CD4-positive, alpha-beta T cell treated with Interferon gamma for 1 hour (primary cell): ENCODE data around the gene NRARP.

Source experiments
- DNase-seq: peaks from one replicate; pipeline ENCODE4 v3.0.0-alpha.2; 2020

Gene NRARP

GRCh38 chr9:137310189-137311052 lies 8.3 kb upstream of the NRARP start:
- DNase-seq, result no peak

DNA sequence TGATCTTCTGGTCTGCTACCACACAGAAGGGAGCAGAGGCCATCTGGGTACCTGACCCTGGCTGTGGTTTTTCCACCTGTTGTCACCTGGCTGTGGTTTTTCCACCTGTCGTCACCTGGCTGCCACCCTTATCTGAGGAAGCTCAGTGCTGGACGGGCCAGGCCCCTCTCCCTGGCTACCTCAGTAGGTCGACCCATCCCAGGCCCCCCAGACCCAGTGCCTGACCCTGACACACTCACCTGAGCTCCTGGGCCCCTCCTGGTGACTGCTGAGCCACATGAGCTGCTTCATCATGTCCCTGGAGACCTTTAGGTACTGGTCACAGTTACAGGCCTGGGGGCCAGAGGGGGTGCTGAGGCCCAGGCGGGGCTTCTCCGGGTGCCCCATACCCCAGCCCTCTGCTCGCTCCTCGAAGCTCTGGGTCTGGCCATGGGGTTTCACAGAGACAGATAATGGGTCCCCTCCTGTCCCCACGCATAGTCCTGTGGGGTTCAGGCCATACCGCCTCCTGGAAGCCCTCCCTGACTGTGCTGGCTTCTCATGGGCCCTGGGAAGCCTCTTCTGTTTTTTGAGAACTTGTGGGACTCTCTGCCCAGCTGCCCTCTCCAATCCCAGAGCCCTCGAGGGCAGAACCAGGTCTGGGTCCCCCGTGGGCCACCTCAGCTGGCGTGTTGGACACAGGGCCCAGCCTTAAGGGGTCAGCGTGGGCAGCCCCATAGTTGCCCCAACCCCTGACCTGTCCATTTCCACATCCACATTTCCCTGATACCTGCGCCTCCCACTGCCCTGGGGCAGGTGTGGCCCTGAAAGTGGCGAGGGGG lies 7.5 kb upstream of the NRARP start:
- DNase-seq, result no peak

DNA sequence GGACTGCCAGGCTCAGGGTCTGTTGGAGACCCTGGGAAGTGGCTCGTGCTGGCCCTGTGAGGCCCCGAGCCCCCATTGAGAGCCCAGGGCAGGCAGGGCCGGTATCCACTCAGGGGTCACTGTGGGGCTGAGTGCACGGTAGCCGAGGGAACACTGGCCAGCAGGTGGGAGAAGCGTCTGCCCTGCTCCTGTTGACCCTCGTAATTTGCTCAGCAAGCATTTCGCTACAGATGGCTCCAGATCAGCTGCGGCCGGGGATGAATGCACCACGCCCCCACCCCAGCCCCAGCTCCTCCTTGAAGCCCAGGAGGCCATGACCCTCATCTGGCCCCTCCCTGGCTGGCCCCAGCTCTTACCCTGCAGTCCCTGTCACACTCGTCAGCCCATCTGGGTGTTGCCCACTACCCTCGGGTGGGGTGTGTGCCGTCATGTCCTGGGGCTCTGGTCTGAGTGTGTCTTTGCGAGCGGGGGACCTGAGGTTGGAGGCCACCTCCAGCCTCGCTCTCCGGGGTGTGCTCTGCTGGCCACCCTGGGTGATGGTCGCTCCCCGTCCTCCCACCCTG lies 6.1 kb upstream of the NRARP start:
- no peak for DNase-seq

DNA sequence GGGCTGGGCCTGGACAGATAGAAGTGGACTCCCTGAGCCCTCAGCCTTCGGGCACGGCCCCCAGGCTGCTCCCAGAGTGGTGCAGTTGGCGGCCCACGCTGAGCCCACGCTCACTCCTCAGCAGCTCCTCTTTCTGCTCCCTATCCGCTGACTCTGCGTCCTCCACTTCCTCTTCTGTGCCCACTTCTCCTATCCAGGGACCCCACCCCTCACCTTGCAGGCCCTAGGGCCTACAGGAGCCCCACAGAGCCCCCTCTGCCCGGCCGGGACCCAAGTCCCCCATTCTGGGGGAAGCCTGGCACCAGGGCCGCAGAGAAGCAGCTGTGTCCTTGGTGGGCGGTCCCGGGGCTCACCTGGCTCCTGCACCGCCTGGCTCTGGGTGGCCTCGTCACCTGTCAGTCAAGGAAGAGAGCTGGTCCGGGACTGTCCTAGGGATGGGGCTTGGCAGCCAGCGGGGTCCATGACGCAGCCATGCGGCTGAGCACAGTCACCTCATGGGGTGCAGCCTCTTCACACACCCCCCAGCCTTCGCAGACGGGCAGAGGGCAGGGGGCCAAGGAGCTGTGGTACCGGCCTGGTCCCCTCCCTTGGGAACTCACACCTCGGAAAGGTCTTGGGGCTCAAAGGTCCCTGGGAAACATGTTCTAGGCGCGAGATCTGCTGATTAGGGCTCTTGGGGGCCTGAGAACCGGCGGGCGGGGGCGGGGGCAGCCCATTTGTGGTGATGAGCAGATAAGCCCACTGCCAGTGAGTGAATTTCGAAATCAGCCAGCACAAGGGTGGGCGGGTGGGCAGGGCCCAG lies 5.4 kb upstream of the NRARP start:
- DNase-seq, result no peak

- DNase-seq, result no peak
Observed at GRCh38 chr9:137306850-137307254, 4.8 kb upstream of the NRARP start.

GRCh38 chr9:137306066-137306849 lies 4.2 kb upstream of the NRARP start:
- DNase-seq, result no peak

DNA sequence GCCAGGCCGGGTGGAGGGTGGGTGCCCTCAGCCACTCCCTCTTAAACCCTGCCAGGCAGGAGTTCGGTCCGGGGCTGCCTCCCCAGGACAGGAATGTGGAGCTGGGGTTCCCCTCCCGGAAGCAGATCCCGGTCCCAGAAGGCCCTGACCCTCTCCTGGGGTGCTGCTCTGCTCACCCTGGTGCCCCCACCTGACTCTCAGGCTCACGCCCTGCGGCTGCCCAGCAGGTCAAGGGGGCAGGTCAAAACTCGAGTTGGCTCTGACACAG lies 3.7 kb upstream of the NRARP start:
- DNase-seq, result no peak

- peak; percentile 40 for DNase-seq
Observed at GRCh38 chr9:137305060-137305797, 3.2 kb upstream of the NRARP start.

DNA sequence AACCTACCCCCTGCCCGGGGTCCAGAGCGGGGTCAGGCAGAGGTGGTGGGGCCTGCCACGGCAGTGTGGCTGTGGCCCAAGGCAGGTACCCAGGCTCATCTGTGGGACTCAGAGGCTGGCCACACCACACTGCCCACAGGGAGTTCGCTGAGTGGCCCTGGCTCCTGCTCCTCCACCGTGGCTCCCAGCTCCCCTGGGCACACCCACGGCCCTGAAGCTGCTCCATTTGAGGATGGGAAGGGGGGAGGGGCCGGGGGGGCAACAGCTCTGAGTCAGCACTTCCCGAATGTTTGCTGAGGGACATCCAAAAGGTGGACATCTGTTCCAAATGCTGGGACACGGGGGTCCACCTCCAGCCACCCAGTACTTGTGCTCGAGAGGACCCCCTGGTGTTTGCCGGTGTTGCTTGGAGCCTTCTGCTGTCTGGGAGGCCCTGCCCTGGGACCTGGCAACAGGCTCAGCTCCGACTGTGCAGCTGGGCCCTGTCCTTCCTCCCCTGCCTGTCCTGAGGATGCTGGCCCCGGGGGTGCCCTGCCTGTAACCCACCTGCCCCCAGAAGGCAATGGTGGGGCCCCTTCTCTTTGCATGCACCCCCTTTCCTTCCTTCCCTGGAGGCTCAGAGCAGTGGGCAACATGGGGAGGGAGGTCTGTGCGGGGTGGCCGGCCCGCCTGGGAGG lies 2.5 kb upstream of the NRARP start:
- DNase-seq, result no peak

DNA sequence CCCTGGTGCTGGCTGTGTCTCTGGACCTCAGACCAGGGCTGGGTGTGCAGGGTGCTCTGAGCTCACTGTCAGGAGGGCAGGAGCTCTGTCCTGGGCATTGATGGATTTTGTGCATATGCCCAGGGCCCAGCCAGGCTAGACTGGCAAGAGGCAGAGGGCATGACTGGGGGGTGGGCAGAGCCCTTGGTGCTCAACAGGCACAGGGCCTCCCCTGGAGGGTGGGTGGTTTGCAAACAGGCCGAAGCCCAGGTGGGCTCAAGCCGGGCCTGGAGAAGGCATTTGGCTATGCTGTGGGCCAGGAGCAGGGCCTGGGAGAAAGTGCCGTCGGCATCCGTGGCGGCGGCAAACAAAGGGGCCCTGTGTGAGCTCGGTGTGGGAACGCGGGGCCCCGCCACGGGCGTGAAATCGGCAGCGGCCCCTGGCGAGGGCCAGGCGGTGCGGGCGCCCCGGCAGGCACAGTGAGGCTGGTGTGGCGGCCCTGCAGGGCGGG lies 1.9 kb upstream of the NRARP start:
- no peak for DNase-seq

- DNase-seq, result no peak
Observed at GRCh38 chr9:137303151-137303892, 1.3 kb upstream of the NRARP start.

- no peak for DNase-seq
Observed at GRCh38 chr9:137302449-137303150, 529 bp upstream of the NRARP start.

GRCh38 chr9:137301081-137301947 lies 757 bp downstream of the NRARP start:
- DNase-seq, result no peak

DNA sequence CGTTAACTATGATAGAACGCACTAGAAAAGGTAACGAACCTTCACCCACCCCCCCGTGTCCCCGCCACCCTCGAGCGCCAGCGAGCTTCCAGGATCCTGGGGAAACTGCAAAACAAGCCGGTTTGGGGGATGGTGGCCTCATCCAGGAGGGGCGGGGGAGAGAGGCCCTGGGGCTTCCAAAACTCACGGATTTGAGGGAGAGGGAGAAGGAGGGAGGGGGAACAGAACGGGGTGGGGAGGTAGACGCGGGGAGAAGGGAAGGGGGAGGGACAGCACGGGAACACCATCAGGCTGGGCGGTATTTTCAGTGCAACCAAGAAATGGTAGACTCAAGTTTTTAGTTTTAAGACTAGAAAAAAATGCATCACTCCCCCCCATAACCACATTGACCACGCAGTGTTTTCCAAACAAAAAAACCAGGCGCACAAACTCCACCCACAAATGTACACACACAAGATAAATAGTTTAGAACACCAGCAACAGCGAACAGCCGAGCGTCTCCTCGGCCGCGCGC lies 1.4 kb downstream of the NRARP start:
- DNase-seq, result no peak

DNA sequence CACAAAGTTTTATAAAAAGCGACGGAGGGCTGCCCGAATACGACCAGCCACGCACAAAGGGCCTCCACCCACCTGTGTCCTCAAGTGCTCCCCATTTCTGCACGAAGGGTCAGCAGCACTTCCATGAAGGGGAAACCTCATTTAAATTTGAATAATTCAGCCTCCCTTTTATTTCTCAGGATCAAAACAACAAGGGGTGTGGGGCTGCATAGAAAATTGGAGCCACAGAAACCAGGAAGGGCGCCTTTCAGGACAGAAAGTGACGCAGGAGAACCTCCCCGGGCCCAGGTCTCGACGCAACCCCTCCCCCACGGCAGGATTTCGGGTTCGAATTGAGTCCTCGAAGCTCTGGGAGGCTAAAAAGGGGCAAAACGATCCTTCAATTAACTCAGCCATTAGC lies 2.1 kb downstream of the NRARP start:
- no peak for DNase-seq

GRCh38 chr9:137299203-137299565 lies 2.9 kb downstream of the NRARP start:
- no peak for DNase-seq

- DNase-seq, result no peak
Observed at GRCh38 chr9:137298401-137299202, 3.5 kb downstream of the NRARP start.
